C4-2B (cell line): ENCODE data around the gene PLA2G15.

Experiments used
- ZFX ChIP-seq: fragments of 450-650 bp; IDR thresholded peaks from 2 replicates; pipeline ENCODE4 v1.6.1; 2017
- TF ChIP-seq, protein P1 (sequence below): fragments of 450-650 bp; conservative IDR thresholded peaks from 2 replicates; pipeline ENCODE4 v1.5.1; 2017; ENCODE audit warnings: mild to moderate bottlenecking

- TF ChIP-seq, protein P1, sequence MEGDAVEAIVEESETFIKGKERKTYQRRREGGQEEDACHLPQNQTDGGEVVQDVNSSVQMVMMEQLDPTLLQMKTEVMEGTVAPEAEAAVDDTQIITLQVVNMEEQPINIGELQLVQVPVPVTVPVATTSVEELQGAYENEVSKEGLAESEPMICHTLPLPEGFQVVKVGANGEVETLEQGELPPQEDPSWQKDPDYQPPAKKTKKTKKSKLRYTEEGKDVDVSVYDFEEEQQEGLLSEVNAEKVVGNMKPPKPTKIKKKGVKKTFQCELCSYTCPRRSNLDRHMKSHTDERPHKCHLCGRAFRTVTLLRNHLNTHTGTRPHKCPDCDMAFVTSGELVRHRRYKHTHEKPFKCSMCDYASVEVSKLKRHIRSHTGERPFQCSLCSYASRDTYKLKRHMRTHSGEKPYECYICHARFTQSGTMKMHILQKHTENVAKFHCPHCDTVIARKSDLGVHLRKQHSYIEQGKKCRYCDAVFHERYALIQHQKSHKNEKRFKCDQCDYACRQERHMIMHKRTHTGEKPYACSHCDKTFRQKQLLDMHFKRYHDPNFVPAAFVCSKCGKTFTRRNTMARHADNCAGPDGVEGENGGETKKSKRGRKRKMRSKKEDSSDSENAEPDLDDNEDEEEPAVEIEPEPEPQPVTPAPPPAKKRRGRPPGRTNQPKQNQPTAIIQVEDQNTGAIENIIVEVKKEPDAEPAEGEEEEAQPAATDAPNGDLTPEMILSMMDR, result no peak
- TF ChIP-seq ZFX, result no peak
These were observed 46.1 kb downstream of the PLA2G15 start for GRCh38 chr16:68291227-68291626.
